Vagina (tissue), 2 donors: ENCODE results near the gene PROS1. TPM values are rescaled to one million over a fixed set of nuclear protein-coding genes. Genes with fewer than 3 reads are reported as not detected.
"Not testable (repeated sequence)": the region's sequence is repeated elsewhere in the genome, so short reads cannot be mapped to it uniquely, and the experiment has no call there.

Experiments used
- DNase-seq, 2 donors: peaks; one replicate each; pipeline ENCODE4 v3.0.0-alpha.2; 2017; ENCODE audit errors: extremely low spot score in 2 of 2
- H3K27ac ChIP-seq: fragments of 200-600 bp; sonication (generic); one replicate; pipeline ENCODE4 v1.5.1; 2019
- H3K27me3 ChIP-seq: fragments of 200-600 bp; sonication (generic); one replicate; pipeline ENCODE4 v1.5.1; 2019
- H3K36me3 ChIP-seq, 2 donors: fragments of 200-600 bp; sonication (generic); one replicate each; pipeline ENCODE4 v1.5.1; 2017 to 2019
- H3K4me1 ChIP-seq: fragments of 200-600 bp; sonication (generic); one replicate; pipeline ENCODE4 v1.5.1; 2019
- H3K4me3 ChIP-seq, 2 donors: fragments of 200-600 bp; sonication (generic); 1 replicate in 1 of 2; 2 replicates in 1 of 2; pipeline ENCODE4 v1.5.1; 2016 to 2019
- H3K9me3 ChIP-seq: fragments of 200-600 bp; sonication (generic); one replicate; pipeline ENCODE4 v1.5.1; 2019
- POLR2A ChIP-seq, 2 donors: fragments of 450-650 bp; IDR thresholded peaks; one replicate each; pipeline ENCODE4 v1.6.1; 2017; ENCODE audit warnings: antibody characterized with exemption in 2 of 2, mild to moderate bottlenecking in 2 of 2, moderate library complexity in 2 of 2
- POLR2AphosphoS5 ChIP-seq, 2 donors: sonication (generic); formaldehyde crosslinking; IDR thresholded peaks; one replicate each; pipeline ENCODE4 v1.9.0; 2017; ENCODE audit warnings: antibody characterized with exemption in 2 of 2, mild to moderate bottlenecking in 2 of 2, low read depth in 1 of 2; ENCODE audit not compliant: insufficient read depth in 1 of 2
- intact Hi-C: fragments of 100-400 bp; cut with DNase I; formaldehyde crosslinking; loops from one replicate; pipeline ENCODE4 v1.15.1; 2023
- total RNA-seq: library from RNA; depleted of rRNA; stranded (reverse); fragments of >200 nt; gene quantifications from one replicate; pipeline ENCODE4 v1.2.3, GENCODE V29; 2016
- TF ChIP-seq, protein P1 (sequence below), 3 experiments: fragments of 450-650 bp in 2 of 3; fragments of 200-600 bp in 1 of 3; sonication (generic) in 1 of 3; IDR thresholded peaks; one replicate each; pipeline ENCODE4 v1.5.1; 2017 to 2019; ENCODE audit warnings: antibody characterized with exemption in 3 of 3, mild to moderate bottlenecking in 2 of 3, moderate library complexity in 2 of 3

PROS1 gene
- total RNA-seq, 1 donor from 2014 or later: 29.7 TPM

DNA sequence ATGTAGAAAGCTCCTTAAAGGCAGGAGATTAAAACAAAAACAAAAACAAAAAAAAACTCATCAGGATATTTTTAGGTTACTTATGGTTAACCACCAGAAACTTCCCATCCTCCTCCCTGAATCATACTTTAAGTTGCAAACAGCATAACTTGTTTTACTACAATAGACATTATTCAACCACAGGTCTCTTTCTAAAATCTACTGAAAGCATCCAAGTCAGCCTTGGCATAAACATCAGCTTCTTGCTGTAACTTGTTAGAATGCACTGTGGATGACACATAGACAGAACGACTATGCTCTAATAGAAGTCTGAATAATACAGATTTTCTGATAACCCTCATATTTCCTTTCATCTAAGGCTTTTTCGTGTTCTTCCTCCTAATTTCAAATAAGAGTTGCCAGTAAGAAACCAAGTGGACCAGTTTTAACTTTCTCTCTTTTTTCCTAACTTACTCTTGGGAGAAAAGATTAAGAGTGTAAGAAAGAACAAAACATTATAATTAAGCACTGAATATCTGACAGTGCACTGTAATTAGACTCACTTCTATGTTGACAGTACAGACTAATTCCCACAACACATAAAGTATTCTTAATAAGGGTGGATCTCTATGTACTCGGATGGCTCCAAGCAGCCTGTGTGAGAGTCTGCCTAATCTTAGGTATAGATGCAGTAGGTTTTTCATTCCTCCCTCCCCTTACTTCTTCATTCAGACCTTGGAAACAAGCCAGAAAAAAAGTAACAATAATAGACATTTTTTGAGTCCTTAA lies 95.3 kb downstream of the PROS1 start:
- H3K9me3 ChIP-seq, H3K36me3 ChIP-seq, intact Hi-C loops, H3K4me3 ChIP-seq, H3K4me1 ChIP-seq, H3K27ac ChIP-seq, DNase-seq, H3K27me3 ChIP-seq: not testable (repeated sequence)
- peak in 1 of 2 donors; percentile 28 for TF ChIP-seq POLR2AphosphoS5 (IDR thresholded peaks at IDR 0.05; ENCODE audit: insufficient read depth in 1 of 2, low read depth in 1 of 2)

DNA sequence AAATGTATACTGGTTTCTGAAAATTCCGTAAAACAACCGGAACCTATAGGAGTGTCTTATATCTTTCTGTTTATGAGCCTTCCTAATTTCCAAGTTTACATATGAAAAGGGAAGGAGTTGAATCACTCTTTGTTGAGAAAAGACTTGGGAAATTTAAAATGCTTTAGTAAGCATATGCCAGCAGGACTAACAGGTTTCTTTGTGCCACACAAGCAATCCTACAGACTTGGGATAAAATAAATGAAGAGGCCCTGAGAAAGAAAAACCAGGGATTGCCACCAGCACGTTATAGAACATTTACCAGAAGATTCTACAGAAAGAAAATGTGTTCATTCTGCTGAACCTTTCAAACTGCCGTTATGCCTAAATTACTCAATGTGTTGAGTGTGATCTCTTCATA lies 96.3 kb downstream of the PROS1 start:
- DNase-seq, H3K27me3 ChIP-seq, H3K27ac ChIP-seq, H3K9me3 ChIP-seq, H3K4me3 ChIP-seq, intact Hi-C loops, H3K4me1 ChIP-seq, H3K36me3 ChIP-seq: not testable (repeated sequence)

DNA sequence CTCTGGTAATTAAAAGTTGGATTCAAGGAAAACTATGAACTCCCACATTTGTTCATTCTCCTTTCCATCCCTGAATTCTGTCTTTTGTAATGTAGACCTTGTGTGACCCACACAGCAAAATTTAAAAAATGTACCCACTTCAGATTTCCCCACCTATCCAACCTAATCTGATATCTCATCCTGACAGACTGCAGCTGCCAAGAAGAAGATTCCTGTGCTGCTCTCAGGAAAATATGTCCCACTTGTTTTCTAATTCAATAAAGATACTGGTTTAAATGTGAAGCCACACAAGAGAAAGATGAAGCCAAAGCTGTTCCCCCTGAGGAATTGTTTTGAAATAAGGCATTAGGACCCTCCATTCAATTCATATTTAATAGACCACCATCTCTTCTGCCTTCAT lies 100.3 kb downstream of the PROS1 start:
- H3K27me3 ChIP-seq, H3K36me3 ChIP-seq, H3K4me1 ChIP-seq, DNase-seq, H3K27ac ChIP-seq, intact Hi-C loops, H3K4me3 ChIP-seq, H3K9me3 ChIP-seq: not testable (repeated sequence)

DNA sequence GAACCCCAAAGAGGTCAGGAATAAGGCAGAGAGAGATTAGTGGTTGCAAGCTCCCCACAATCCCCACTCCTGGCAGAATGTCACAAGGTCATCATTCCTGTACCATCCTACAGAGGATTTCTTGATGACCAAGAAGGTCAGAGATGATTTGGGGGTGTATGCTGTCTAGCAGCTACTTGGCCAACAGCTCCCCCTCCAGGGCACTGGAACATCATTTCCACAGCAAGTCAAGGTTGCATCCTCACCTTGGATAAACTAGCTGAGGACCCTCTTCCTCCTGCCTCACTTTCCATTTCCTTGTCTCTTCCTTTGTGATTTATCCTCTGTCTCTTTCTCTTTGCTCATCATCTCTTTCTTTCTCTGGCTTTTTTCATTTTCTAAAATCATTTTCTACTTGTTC lies 106.3 kb downstream of the PROS1 start:
- Histone ChIP-seq H3K4me3 (no peak overlapping the region), H3K9me3 (no peaks in the 10 kb centered on the region), H3K36me3 (no peaks in the 10 kb centered on the region), H3K4me1 (no peaks in the 10 kb centered on the region), H3K27ac (no peak overlapping the region), H3K27me3 (no peaks in the 10 kb centered on the region)
- DNase-seq: no peak
- intact Hi-C loops: no loop called here
- TF ChIP-seq, protein P1, sequence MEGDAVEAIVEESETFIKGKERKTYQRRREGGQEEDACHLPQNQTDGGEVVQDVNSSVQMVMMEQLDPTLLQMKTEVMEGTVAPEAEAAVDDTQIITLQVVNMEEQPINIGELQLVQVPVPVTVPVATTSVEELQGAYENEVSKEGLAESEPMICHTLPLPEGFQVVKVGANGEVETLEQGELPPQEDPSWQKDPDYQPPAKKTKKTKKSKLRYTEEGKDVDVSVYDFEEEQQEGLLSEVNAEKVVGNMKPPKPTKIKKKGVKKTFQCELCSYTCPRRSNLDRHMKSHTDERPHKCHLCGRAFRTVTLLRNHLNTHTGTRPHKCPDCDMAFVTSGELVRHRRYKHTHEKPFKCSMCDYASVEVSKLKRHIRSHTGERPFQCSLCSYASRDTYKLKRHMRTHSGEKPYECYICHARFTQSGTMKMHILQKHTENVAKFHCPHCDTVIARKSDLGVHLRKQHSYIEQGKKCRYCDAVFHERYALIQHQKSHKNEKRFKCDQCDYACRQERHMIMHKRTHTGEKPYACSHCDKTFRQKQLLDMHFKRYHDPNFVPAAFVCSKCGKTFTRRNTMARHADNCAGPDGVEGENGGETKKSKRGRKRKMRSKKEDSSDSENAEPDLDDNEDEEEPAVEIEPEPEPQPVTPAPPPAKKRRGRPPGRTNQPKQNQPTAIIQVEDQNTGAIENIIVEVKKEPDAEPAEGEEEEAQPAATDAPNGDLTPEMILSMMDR (IDR thresholded peaks at IDR 0.05): no peak
- no peak for TF ChIP-seq POLR2A (IDR thresholded peaks at IDR 0.05)
- no peak for TF ChIP-seq POLR2AphosphoS5 (IDR thresholded peaks at IDR 0.05; ENCODE audit: insufficient read depth in 1 of 2, low read depth in 1 of 2)

DNA sequence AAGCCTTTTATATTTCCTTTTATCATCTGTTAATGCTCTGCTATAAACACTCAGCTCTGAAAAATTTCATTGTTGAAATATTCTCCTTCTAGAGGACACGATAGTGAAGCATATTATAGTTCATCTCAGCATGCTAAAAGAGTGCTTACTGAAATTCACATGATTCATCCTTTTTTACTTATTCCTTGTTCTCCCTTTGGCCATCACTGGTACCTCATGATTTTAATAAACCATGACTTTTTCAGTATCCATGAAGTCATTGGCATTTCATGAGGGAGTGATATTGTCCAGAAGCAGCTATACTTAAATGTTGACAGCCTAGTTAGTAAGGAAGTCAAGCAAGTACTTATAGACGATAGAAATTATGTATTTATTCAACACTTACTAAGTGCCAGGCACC lies 112.7 kb downstream of the PROS1 start:
- no peaks in the 10 kb centered on the region for H3K4me1 ChIP-seq
- no peaks in the 10 kb centered on the region for H3K9me3 ChIP-seq
- H3K36me3 ChIP-seq: no peaks in the 10 kb centered on the region
- H3K4me3 ChIP-seq: no peak overlapping the region
- intact Hi-C loops: no loop called here
- TF ChIP-seq POLR2A (IDR thresholded peaks at IDR 0.05) (no peak), POLR2AphosphoS5 (IDR thresholded peaks at IDR 0.05; ENCODE audit: insufficient read depth in 1 of 2, low read depth in 1 of 2) (no peak)
- TF ChIP-seq, protein P1 (IDR thresholded peaks at IDR 0.05): no peak
- no peak for DNase-seq
- no peaks in the 10 kb centered on the region for H3K27me3 ChIP-seq
- H3K27ac ChIP-seq: no peak overlapping the region

DNA sequence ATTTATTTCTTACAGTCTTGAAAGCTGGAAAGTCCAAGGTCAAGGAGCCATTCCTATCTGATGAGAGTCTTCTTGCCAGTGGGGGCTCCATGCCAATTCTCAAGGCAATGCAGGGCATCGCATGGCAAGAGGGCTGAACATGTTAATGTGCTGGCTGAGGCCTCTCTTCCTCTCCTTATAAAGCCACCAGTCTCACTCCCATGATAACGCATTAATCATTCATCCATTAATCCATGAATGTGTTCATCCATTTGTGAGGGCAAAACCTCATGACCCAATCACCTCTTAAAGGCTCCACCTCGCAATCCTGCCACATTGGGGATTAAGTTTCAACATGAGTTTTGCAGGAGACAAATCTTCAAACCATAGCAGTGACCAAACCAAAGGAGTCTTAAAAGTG lies 118.3 kb downstream of the PROS1 start:
- Histone ChIP-seq H3K9me3 (no peaks in the 10 kb centered on the region), H3K27ac (no peak overlapping the region), H3K4me3 (no peak overlapping the region), H3K27me3 (no peaks in the 10 kb centered on the region), H3K4me1 (no peaks in the 10 kb centered on the region), H3K36me3 (no peaks in the 10 kb centered on the region)
- TF ChIP-seq, protein P1 (IDR thresholded peaks at IDR 0.05): no peak
- TF ChIP-seq POLR2AphosphoS5 (IDR thresholded peaks at IDR 0.05; ENCODE audit: insufficient read depth in 1 of 2, low read depth in 1 of 2) (no peak), POLR2A (IDR thresholded peaks at IDR 0.05) (no peak)
- no peak for DNase-seq
- intact Hi-C loops: no loop called here

DNA sequence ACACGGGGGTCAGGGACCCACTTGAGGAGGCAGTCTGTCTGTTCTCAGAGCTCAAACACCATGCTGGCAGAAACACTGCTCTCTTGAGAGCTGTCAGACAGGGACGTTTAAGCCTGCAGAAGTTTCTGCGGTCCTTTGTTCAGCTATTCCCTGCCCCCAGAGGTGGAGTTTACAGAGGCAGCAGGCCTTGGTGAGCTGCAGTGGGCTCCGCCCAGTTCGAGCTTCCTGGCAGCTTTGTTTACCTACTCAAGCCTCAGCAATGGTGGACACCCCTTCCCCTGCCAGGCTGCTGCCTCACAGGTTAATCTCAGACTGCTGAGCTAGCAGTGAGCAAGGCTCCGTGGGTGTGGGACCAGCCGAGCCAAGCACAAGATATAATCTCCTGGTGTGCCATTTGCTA lies 121.5 kb downstream of the PROS1 start:
- H3K36me3 ChIP-seq, H3K4me3 ChIP-seq, H3K4me1 ChIP-seq, intact Hi-C loops, H3K27ac ChIP-seq, DNase-seq, H3K9me3 ChIP-seq, H3K27me3 ChIP-seq: not testable (repeated sequence)
